GM12872 (cell line): ENCODE results near the gene MGRN1.

Source experiments
- TF ChIP-seq, protein P1 (sequence below): IDR thresholded peaks from 3 replicates; pipeline ENCODE4 v1.5.1; 2011; ENCODE audit warnings: low read depth, mild to moderate bottlenecking, low read length, moderate library complexity; ENCODE audit not compliant: insufficient read depth

The MGRN1 gene

GRCh38 chr16:4641895-4642294 is 17.3 kb downstream of the MGRN1 start:
- TF ChIP-seq, protein P1, sequence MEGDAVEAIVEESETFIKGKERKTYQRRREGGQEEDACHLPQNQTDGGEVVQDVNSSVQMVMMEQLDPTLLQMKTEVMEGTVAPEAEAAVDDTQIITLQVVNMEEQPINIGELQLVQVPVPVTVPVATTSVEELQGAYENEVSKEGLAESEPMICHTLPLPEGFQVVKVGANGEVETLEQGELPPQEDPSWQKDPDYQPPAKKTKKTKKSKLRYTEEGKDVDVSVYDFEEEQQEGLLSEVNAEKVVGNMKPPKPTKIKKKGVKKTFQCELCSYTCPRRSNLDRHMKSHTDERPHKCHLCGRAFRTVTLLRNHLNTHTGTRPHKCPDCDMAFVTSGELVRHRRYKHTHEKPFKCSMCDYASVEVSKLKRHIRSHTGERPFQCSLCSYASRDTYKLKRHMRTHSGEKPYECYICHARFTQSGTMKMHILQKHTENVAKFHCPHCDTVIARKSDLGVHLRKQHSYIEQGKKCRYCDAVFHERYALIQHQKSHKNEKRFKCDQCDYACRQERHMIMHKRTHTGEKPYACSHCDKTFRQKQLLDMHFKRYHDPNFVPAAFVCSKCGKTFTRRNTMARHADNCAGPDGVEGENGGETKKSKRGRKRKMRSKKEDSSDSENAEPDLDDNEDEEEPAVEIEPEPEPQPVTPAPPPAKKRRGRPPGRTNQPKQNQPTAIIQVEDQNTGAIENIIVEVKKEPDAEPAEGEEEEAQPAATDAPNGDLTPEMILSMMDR: no peak

DNA sequence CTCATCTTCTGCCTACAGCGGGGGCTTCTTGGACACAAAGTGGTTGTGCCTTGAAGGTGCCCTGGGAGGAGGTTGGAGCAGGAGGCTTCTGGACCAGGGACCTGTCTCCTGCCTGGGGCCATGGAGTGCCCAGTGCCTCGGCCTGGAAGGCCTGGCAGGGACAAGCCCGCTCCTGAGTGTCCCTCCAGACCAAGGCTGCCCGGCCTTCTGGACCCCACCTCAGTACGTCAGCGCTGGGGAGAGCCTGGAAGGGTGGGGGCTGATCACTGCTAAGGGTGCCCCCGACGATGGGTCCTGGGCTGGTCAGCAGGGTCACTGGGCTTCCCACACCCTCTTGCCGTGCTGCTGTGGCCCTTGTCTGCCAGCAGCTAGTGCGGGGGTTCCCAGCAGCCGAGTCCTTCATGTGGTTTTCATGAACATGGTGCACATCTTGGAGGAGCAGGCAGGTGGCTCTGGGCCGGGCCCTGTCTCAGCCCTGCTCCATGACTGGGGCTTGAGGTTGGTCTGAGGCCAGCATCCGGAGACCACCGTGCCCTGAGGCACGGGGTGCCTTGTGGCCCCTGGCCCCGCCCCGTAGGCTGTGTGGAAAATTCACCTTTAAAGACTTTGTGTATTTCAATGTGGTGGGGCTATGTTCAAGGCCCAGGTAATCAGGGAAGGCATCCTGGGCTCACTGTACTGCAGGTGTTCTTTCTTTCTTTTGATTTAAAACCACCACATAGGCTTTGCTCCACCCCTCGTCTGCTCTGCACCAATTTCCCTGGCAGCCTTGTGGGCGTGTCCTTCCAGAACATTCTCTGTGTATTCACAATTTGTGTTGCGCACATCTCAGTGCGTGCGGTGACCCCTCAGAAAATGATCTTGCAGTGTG is 22.4 kb downstream of the MGRN1 start:
- TF ChIP-seq, protein P1: no peak

DNA sequence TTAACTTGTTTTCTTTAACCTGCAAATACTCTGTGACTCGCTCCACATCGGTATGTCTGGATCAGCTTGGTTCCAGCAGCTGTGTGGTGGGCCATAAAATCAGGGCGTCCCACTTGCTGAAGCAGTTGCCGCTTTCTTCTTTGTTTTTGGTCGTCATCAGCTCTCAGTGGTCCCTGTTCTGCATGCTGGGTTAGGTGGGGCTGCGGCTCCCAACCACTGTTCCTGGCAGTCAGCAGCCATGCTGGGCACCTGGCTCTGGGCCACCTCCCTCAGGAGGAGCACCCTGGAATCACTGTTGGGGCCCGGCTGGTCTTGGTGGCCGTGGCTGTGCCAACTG is 23.0 kb downstream of the MGRN1 start:
- TF ChIP-seq, protein P1: no peak

DNA sequence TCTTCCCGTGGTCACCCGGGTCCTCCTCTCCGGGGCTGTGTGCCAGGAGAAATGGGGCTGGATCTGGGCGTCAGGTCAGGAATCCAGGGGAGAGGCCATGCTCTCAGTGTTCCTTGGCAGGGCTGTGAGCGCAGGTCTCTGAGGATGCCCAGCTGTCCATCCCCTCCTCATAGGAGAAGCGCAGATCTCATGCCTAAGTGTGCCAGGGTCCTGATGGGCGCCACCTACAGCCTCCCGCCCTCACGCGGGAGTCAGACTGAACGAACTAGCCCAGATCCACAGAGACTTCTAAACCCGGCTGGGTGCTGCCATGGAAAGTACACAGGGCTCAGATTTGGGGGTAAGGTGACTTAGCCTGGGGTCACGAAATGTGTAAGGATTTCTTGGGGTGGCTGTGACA is 24.3 kb downstream of the MGRN1 start:
- TF ChIP-seq, protein P1: no peak

DNA sequence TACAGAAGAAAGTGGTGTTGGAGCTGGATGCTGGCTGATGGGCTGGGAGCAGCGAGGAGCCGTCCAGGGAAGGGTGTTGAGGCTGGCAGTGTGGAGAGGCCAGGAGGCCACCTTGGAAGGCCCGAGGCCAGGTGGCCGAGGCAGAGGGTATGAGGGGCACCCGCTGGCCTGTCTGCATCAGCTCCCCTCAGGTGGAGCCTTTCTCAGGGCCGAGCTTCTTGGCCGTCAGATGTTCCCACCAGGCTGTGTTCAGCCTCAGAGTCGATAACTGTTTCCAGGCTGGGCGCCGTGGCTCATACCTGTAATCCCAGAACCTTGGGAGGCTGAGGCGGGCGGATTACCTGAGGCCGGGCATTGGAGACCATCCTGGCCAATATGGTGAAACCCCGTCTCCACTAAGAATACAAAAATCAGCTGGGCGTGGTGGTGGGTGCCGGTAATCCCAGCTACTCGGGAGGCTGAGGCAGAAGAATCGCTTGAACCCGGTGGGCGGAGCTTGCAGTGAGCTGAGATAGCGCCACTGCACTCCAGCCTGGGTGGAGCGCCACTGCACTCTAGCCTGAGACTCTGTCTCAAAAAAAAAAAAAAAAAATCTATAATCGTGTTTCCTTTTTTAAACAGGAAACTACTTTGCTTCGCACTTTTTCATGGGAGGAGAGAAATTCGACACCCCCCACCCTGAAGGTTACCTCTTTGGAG is 25.3 kb downstream of the MGRN1 start:
- TF ChIP-seq, protein P1: no peak

- TF ChIP-seq, protein P1: peak; percentile 86
Measured at GRCh38 chr16:4650443-4651074, 25.9 kb downstream of the MGRN1 start.

- TF ChIP-seq, protein P1: no peak
Measured at GRCh38 chr16:4651827-4652226, 27.2 kb downstream of the MGRN1 start.
